Stimulated activated CD4-positive, alpha-beta T cell treated with anti-CD3 and anti-CD28 coated beads, Interleukin-15, amount 100 ng/mL, for 48 hours (primary cell): ENCODE measurements around the gene ZW10.
"Not testable (repeated sequence)": the region's sequence is repeated elsewhere in the genome, so short reads cannot be mapped to it uniquely, and the experiment has no call there.

Experiments
- DNase-seq, 2 donors: peaks; one replicate each; pipeline ENCODE4 v3.0.0-alpha.2; 2020; ENCODE audit warnings: low read depth in 2 of 2

Gene ZW10

GRCh38 chr11:113773416-113774173 lies at the start of gene ZW10:
Gene ZW10, minus strand, starts transcription at chr11:113773692. Its CDS starts 26 bp downstream, at chr11:113773666.
- DNase-seq = peak; percentile 85 to 89

GRCh38 chr11:113818426-113818825 lies 44.9 kb upstream of the ZW10 start:
- no peak for DNase-seq

- DNase-seq = no peak
These were observed 44.1 kb upstream of the ZW10 start for GRCh38 chr11:113817626-113818025.

- DNase-seq = no peak
These were observed 43.7 kb upstream of the ZW10 start for GRCh38 chr11:113817162-113817561.

- DNase-seq = no peak
These were observed 40.7 kb upstream of the ZW10 start for GRCh38 chr11:113814181-113814580.

GRCh38 chr11:113808931-113809330 lies 35.4 kb upstream of the ZW10 start:
- no peak for DNase-seq

GRCh38 chr11:113806406-113806805 lies 32.9 kb upstream of the ZW10 start:
- DNase-seq = no peak

- no peak for DNase-seq
These were observed 32.1 kb upstream of the ZW10 start for GRCh38 chr11:113805640-113806039.

- DNase-seq = no peak
These were observed 29.1 kb upstream of the ZW10 start for GRCh38 chr11:113802621-113803020.

GRCh38 chr11:113796663-113797259 lies 23.3 kb upstream of the ZW10 start:
- DNase-seq = no peak

GRCh38 chr11:113789675-113790320 lies 16.3 kb upstream of the ZW10 start:
- DNase-seq = no peak

- not testable (repeated sequence) for DNase-seq
These were observed 15.5 kb upstream of the ZW10 start for GRCh38 chr11:113789016-113789415.

- no peak for DNase-seq
These were observed 8.6 kb upstream of the ZW10 start for GRCh38 chr11:113782134-113782533.

GRCh38 chr11:113781682-113782081 lies 8.2 kb upstream of the ZW10 start:
- no peak for DNase-seq

GRCh38 chr11:113779496-113779895 lies 6.0 kb upstream of the ZW10 start, which contains the start of gene CLDN25:
Gene CLDN25, plus strand, starts transcription at chr11:113779796. Its CDS starts 0 bp downstream, at chr11:113779796.
- DNase-seq = no peak

- no peak for DNase-seq
These were observed 4.8 kb upstream of the ZW10 start for GRCh38 chr11:113778111-113778910.

GRCh38 chr11:113774174-113774503 lies 647 bp upstream of the ZW10 start:
- no peak for DNase-seq

- no peak for DNase-seq
These were observed 438 bp downstream of the ZW10 start for GRCh38 chr11:113773092-113773415.

- DNase-seq = no peak
These were observed 1.5 kb downstream of the ZW10 start for GRCh38 chr11:113771964-113772363.

- no peak for DNase-seq
These were observed 8.8 kb downstream of the ZW10 start for GRCh38 chr11:113764527-113765219.

GRCh38 chr11:113763040-113763439 lies 10.5 kb downstream of the ZW10 start:
- DNase-seq = not testable (repeated sequence)

GRCh38 chr11:113760241-113760640 lies 13.3 kb downstream of the ZW10 start:
- no peak for DNase-seq
